Islet of Langerhans (tissue), 1 donor: ENCODE results near the gene FLCN.

Source experiments
- FAIRE-seq: peaks from one replicate; lab custom pipeline; 2011; peaks lifted over from hg19 to GRCh38; lab: Jason Lieb, UNC

Gene FLCN

DNA sequence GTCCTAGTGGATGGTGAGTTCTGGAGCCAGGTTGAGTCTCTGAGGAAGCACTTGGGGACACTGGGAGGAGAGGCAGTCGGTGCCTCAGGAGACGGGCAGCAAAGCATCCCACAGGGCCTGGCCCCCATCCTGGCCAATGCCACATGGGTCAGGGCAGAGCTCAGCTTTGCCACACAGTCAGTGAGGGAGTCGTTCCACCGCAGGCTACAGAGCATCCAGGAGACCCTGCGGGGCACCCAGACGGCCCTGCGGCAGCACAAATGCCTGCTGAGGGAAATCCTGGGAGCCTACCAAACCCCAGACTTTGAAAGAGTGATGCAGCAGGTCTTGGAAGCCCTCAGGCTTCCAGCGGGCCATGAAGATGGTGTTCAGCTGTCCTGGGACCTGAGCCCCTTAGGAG lies 70.5 kb downstream of the FLCN start:
- FAIRE-seq = no peak

DNA sequence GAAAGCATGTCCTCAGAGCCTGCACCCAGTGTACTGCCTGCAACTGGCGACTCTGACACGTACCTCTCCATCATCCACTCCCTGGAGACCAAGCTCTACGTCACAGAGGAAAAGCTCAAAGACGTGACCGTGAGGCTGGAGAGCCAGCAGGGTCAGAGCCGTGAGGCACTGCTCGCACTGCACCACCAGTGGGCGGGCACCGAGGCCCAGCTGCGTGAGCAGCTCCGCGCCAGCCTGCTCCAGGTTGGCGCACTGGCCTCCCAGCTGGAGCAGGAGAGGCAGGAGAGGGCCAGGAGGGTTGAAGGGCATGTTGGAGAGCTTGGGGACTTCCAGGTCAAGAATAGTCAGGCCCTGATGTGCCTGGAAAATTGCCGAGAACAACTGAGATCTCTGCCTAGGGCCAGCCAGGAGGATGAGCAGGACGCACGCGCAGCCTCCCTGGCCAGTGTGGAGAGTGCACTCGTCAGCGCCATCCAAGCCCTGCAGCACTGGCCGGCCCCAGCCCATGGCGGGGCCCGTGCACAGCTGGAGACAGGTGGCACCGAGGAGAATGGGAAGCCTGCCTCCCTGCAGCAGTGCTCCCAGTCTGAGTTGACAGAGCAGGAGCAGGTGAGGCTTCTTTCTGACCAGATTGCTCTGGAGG lies 71.2 kb downstream of the FLCN start:
- FAIRE-seq = no peak

DNA sequence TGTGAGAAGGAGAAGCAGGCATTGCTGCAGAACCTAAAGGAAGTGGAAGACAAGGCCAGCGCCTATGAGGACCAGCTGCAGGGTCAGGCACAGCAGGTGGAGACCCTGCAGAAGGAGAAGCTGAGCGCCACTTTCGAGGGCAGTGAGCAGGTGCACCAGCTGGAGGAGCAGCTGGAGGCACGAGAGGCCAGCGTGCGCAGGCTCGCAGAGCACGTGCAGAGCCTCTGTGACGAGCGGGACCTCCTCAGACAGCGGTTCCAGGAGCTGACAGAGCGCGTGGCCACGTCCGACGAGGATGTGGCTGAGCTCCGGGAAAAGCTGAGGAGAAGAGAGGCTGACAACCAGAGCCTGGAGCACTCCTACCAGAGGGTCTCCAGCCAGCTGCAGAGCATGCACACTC lies 72.3 kb downstream of the FLCN start:
- no peak for FAIRE-seq

- FAIRE-seq = no peak
Observed at GRCh38 chr17:17164156-17164555, 72.8 kb downstream of the FLCN start.
